GM10266 (cell line): ENCODE data around the gene GRP.

ENCODE experiments used
- DNase-seq: peaks from one replicate; pipeline ENCODE4 v3.0.0; 2012; ENCODE audit errors: extremely low spot score
- TF ChIP-seq, protein P1 (sequence below): IDR thresholded peaks from 2 replicates; pipeline ENCODE4 v1.5.1; 2012; ENCODE audit warnings: mild to moderate bottlenecking, low read depth; ENCODE audit not compliant: control insufficient read depth, insufficient read depth; ENCODE audit errors: missing control alignments

The GRP gene

DNA sequence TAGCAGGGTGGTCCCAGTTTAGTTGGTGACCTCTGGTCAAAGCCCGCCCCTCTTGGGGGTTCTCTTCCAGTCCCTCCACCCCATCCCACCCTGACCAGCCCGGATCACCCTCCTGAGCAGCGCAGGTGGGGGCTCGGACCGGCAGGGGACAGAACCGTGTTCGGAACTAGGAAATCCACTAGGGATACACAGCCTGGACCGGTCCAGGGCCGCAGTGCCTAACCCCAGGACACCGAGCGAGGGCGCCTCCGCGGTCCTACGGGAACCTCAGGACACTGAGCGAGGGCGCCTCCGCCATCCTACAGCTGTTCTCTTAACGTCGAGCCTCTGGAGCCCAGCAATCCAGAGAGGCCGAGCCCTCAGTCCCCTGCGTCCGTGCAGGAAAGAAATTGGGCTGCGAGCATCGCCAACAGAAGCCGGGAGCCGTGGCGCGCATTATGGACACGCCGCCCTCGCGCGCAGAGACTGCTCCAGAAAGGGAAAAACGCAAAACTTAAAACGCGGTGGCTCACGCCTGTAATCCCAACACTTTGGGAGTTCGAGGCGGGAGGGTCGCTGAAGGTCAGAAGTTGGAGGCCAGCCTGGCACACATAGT is 44.8 kb downstream of the GRP start:
- TF ChIP-seq, protein P1, sequence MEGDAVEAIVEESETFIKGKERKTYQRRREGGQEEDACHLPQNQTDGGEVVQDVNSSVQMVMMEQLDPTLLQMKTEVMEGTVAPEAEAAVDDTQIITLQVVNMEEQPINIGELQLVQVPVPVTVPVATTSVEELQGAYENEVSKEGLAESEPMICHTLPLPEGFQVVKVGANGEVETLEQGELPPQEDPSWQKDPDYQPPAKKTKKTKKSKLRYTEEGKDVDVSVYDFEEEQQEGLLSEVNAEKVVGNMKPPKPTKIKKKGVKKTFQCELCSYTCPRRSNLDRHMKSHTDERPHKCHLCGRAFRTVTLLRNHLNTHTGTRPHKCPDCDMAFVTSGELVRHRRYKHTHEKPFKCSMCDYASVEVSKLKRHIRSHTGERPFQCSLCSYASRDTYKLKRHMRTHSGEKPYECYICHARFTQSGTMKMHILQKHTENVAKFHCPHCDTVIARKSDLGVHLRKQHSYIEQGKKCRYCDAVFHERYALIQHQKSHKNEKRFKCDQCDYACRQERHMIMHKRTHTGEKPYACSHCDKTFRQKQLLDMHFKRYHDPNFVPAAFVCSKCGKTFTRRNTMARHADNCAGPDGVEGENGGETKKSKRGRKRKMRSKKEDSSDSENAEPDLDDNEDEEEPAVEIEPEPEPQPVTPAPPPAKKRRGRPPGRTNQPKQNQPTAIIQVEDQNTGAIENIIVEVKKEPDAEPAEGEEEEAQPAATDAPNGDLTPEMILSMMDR: no peak
- peak; percentile 20 for DNase-seq

DNA sequence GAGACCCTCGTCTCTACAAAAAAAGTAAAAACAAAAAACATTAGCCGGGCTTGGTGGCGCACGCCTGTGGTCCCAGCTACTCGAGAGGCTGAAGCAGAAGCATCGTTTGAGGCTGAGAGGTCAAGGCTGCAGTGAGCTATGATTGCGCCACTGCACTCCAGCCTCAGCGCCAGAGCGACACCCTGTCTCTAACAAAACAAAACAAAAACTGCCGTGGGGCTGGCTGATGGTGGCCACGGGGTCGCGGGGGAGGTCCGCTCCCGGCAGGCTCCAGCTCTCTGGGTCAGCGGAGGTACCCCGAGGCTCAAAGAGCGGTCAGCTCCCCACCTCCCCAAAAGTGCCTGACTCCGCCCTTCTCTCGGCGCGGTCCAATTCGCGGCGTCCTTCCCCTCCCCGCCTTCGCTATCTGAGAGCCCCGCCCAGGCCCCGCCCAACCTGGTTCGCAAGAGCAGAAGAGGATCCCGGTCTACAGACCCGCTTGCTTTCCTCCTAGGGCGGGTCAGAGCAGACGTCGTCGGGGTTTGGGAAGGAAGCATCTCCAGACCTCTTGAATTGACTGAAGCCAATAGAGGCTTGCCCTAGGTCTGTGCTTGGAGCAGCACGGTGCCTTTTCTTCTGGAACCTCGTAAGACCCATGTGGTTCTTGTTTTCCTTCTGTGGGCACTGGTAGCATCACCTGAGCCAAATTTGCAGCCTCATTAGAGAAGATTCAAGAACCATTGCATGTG is 45.5 kb downstream of the GRP start:
- TF ChIP-seq, protein P1: no peak
- peak; percentile 74 for DNase-seq

DNA sequence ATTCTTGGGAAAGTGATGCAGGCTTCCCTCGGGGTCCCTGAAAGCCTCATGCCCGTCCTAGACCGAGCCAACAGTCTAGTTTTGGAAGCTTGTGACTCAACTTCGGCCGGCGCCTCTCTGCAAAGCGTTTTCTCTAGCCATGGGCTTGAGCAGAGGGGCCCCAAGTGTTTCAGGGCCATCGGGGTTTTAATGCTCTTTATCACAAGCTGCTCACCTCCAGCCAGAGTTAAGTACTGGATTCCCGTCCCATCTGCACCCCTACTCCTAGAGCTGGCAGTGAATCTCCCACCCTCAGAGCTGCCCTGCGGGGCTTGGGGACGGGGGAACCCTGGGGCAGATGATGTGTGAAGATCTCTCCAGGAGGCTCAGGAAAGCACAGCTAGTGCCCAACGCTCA is 46.0 kb downstream of the GRP start:
- TF ChIP-seq, protein P1: no peak
- no peak for DNase-seq

DNA sequence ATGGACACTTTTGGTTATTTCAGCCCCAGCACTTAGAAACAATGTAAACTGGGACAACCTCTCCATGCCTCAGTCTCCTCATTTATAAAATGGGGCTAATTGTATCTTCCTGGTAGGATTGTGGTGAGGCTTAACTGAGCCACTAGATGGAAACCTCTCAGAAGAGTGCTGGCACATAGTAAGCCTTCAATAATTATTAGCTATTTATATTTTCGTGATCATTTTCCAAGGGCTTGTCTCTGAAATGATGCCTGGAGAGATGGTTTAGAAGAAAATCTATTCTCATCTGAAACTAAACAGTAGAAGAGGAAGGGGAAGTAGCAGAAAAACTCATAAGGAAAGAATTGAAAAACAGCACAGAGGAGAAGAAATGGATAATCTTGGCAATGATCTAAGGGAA is 46.5 kb downstream of the GRP start:
- TF ChIP-seq, protein P1: no peak
- no peak for DNase-seq

DNA sequence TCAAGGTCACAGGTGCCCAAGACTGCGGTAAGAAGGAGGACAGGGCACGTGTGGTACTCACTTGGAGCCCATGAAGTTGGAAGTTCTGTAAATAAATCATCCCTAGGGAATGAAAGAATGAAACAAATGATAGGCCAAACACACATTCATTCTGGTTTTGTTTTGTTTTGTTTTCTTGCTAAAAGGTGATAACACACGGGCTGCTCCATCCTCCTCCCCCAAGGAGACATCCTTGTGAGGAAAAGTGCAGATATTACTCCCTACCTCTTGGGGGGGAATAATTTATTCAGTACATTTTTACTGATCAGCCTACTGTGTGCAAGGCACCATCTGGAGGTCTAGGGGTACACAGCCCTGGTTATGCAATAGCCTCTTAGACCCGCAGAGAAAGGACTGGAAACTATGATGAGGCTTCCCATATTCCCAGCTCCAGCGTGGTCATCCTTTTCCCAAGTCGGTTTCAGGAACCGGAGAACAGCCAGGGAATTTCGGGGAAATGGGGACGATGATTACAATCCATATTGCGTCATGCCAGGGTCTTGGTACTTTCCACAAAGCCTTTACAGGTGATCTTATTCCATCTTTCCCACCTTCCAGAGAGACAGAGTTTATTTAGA is 47.0 kb downstream of the GRP start:
- peak; percentile 19 for DNase-seq
- TF ChIP-seq, protein P1: no peak

DNA sequence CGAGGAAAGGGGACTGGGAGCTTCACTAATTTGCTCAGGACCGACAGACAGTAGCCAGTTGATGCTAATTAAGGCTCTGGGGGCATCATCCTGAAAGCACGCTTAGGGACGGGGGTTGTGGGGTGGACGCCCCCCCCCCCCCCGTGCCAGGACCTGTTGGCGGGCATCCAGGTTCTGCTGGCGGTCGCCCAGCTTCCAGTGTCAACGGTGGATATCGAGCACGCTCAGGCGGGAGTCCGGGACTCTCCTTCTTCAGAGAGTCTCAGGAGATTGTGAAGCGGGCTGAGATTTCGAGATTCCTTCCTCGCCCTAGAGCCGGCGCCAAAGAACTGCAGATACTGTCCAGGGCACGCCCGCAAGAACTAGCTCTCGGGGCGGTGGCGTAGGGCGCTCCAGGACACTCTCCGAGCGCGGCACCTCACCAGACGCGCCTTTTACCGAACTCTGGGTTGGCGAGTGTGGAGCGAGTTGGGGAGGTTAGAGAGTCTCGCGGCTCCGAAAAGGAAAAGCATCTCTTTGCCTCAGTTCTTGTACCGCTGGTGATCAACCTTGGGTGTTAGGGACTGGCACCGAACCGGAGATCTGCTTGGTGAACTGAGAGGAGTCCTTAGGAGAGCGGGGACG is 47.7 kb downstream of the GRP start:
- TF ChIP-seq, protein P1: no peak
- DNase-seq: peak; percentile 19

DNA sequence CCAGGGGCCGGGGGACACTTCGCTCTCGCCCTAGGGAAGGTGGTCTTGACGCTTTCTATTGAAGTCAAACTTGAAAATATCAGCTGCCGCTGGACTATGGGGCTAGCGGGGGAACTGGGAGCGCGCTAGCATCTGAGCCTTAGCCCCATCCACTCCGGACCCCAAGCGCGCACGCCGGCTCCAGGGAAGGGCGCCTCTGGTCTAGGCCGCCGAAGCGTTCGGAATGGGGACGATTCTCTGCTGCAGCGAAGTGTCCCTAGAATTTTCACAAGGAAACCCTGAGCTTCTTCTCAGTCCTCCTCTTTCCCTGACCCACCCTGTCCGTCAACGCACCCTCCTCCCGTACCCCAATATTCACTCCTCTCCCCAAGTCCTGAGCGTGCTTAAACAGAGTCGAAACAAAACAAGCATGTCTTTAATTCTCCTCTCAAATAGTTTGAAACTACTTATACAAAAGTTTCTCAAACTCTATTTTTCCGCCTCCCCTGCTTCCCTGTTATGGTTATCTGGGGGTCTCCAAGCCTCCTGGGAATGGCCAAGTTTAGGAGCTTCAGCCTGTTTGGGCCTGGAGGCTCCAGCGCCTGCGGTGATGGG is 48.3 kb downstream of the GRP start:
- TF ChIP-seq, protein P1: no peak

More for the DNA sequence above, 48.3 kb downstream of the GRP start:
- DNase-seq: peak; percentile 13
